Epithelial cell of esophagus (primary cell): ENCODE measurements around the gene NOD2.

Experiments used
- DNase-seq: peaks from one replicate; pipeline ENCODE4 v3.0.0; 2010; ENCODE audit warnings: low read depth
- H3K4me3 ChIP-seq: 2 replicates; pipeline ENCODE4 v1.5.1; 2011; ENCODE audit warnings: mild to moderate bottlenecking, low read length, control low read depth
- TF ChIP-seq, protein P1 (sequence below): IDR thresholded peaks from 2 replicates; pipeline ENCODE4 v1.5.1; 2011; ENCODE audit warnings: low read depth, mild to moderate bottlenecking, low read length, control low read depth, inconsistent platforms; ENCODE audit not compliant: insufficient read depth; ENCODE audit errors: missing control alignments

The NOD2 gene

GRCh38 chr16:50721549-50722404 is 28.4 kb downstream of the NOD2 start:
- TF ChIP-seq, protein P1, sequence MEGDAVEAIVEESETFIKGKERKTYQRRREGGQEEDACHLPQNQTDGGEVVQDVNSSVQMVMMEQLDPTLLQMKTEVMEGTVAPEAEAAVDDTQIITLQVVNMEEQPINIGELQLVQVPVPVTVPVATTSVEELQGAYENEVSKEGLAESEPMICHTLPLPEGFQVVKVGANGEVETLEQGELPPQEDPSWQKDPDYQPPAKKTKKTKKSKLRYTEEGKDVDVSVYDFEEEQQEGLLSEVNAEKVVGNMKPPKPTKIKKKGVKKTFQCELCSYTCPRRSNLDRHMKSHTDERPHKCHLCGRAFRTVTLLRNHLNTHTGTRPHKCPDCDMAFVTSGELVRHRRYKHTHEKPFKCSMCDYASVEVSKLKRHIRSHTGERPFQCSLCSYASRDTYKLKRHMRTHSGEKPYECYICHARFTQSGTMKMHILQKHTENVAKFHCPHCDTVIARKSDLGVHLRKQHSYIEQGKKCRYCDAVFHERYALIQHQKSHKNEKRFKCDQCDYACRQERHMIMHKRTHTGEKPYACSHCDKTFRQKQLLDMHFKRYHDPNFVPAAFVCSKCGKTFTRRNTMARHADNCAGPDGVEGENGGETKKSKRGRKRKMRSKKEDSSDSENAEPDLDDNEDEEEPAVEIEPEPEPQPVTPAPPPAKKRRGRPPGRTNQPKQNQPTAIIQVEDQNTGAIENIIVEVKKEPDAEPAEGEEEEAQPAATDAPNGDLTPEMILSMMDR, result no peak
- peak; percentile 49 for DNase-seq

DNA sequence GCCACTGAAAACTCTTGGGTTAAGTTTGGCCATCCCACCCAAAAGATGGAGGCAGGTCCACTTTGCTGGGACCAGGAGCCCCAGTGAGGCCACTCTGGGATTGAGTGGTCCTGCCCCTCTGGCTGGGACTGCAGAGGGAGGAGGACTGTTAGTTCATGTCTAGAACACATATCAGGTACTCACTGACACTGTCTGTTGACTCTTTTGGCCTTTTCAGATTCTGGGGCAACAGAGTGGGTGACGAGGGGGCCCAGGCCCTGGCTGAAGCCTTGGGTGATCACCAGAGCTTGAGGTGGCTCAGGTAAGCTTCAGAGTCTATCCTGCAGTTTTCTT is 29.0 kb downstream of the NOD2 start:
- TF ChIP-seq, protein P1, result no peak
- H3K4me3 ChIP-seq, result no peak overlapping the region
- DNase-seq, result no peak

More at GRCh38 chr16:50721549-50722404, 28.4 kb downstream of the NOD2 start:
- H3K4me3 ChIP-seq, result no peak overlapping the region

- H3K4me3 ChIP-seq, result no peak overlapping the region
- TF ChIP-seq, protein P1, result no peak
- no peak for DNase-seq
Measured at GRCh38 chr16:50722960-50723359, 29.6 kb downstream of the NOD2 start.

GRCh38 chr16:50724306-50724705 is 30.9 kb downstream of the NOD2 start:
- TF ChIP-seq, protein P1, result no peak
- DNase-seq, result no peak
- no peak overlapping the region for H3K4me3 ChIP-seq

- no peak overlapping the region for H3K4me3 ChIP-seq
- no peak for DNase-seq
- TF ChIP-seq, protein P1, result no peak
Measured at GRCh38 chr16:50731130-50731988, 38.0 kb downstream of the NOD2 start.

- no peak for DNase-seq
- TF ChIP-seq, protein P1, result no peak
- H3K4me3 ChIP-seq, result no peak overlapping the region
Measured at GRCh38 chr16:50731989-50732832, 38.8 kb downstream of the NOD2 start.
